Measurements from ENCODE around the gene PDE4A. TPM values are rescaled to one million over a fixed set of nuclear protein-coding genes. Genes with fewer than 3 reads are reported as not detected.

PDE4A gene
- total and polyA plus RNA-seq, 2 donors (not counting 3 experiments of a cell fraction or from before 2014, with no cell fraction given) = 3.8 to 10.0 TPM

- peak; percentile 12 for DNase-seq (ENCODE audit: low read depth, low spot score)
- intact Hi-C loops (cut with micrococcal nuclease) = loop anchor here (1.0 to 10.0 kb wide), 4 partner anchors 46 to 258 kb away; partner anchors contain the start of gene DNMT1
These were observed 40.4 kb upstream of the PDE4A start for GRCh38 chr19:10379880-10380312.

More at GRCh38 chr19:10379880-10380312, 40.4 kb upstream of the PDE4A start:
- Histone ChIP-seq H2AFZ (ENCODE audit: low read depth, low read length) (peak overlapping the region; percentile 88), H3K9me1 (replicated peaks; ENCODE audit: control insufficient read depth, extremely low read depth, insufficient read depth, low read length) (no peaks in the 10 kb centered on the region), H3K27me3 (ENCODE audit: control insufficient read depth in 2 of 2, insufficient read depth in 2 of 2, low read length in 2 of 2) (no peaks in the 10 kb centered on the region), H3K36me3 (ENCODE audit: control insufficient read depth in 2 of 2, extremely low read depth in 1 of 2, insufficient read depth in 2 of 2, low read length in 2 of 2) (peaks cover 0 to 8% of the 10 kb centered on the region in 2 experiments), H4K20me1 (replicated peaks; ENCODE audit: control insufficient read depth, extremely low read depth, insufficient read depth, low read length) (no peaks in the 10 kb centered on the region), H3K4me1 (ENCODE audit: control insufficient read depth, extremely low read depth, insufficient read depth, low read length) (peaks cover 12% of the 10 kb centered on the region), H3K27ac (ENCODE audit: insufficient read depth, low read depth, low read length) (peak overlapping the region; percentile 10), H3K9ac (replicated peaks; ENCODE audit: extremely low read depth, insufficient read depth, low read length) (peak overlapping the region; percentile 70), H3K4me3 (replicated peaks in 1 of 3; ENCODE audit: insufficient read depth in 1 of 3, low read depth in 1 of 3, low read length in 3 of 3) (peak overlapping the region; percentile 78 to 96 (median 89)), H3K79me2 (ENCODE audit: control insufficient read depth, insufficient read depth, low read length) (peaks cover 7% of the 10 kb centered on the region), H3K4me2 (ENCODE audit: insufficient read depth, low read length) (peak overlapping the region; percentile 93), H3K9me3 (replicated peaks; ENCODE audit: control insufficient read depth, insufficient read depth, low read length) (no peaks in the 10 kb centered on the region)
- no peak for TF ChIP-seq FOS (IDR thresholded peaks at IDR 0.05; ENCODE audit: borderline replicate concordance, insufficient read depth, low read length)
- TF ChIP-seq EZH2 (IDR thresholded peaks at IDR 0.05; ENCODE audit: borderline replicate concordance, low read depth, low read length, severe bottlenecking) = no peak
- TF ChIP-seq, protein P1, sequence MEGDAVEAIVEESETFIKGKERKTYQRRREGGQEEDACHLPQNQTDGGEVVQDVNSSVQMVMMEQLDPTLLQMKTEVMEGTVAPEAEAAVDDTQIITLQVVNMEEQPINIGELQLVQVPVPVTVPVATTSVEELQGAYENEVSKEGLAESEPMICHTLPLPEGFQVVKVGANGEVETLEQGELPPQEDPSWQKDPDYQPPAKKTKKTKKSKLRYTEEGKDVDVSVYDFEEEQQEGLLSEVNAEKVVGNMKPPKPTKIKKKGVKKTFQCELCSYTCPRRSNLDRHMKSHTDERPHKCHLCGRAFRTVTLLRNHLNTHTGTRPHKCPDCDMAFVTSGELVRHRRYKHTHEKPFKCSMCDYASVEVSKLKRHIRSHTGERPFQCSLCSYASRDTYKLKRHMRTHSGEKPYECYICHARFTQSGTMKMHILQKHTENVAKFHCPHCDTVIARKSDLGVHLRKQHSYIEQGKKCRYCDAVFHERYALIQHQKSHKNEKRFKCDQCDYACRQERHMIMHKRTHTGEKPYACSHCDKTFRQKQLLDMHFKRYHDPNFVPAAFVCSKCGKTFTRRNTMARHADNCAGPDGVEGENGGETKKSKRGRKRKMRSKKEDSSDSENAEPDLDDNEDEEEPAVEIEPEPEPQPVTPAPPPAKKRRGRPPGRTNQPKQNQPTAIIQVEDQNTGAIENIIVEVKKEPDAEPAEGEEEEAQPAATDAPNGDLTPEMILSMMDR (IDR thresholded peaks at IDR 0.05; ENCODE audit: extremely low read depth in 1 of 2, insufficient read depth in 1 of 2, low read depth in 1 of 2, low read length in 2 of 2) = no peak
- TF ChIP-seq POLR2A (IDR thresholded peaks at IDR 0.05; ENCODE audit: low read depth, low read length) = no peak
- no peak for TF ChIP-seq GATA2 (IDR thresholded peaks at IDR 0.05; ENCODE audit: insufficient read depth, insufficient read length, low read depth, low read length)
- no peak for TF ChIP-seq MYC (IDR thresholded peaks at IDR 0.05; ENCODE audit: low read depth, low read length)
- TF ChIP-seq MAX (IDR thresholded peaks at IDR 0.05; ENCODE audit: insufficient read depth, insufficient read length) = no peak
- no peak for TF ChIP-seq POLR2AphosphoS5 (IDR thresholded peaks at IDR 0.05; ENCODE audit: insufficient read depth, low read depth, low read length)
- TF ChIP-seq JUN (IDR thresholded peaks at IDR 0.05; ENCODE audit: borderline replicate concordance, insufficient read depth, insufficient read length, low read depth) = no peak
- ChIA-PET POLR2A (interaction anchor here (1.3 kb wide), 1 partner anchor 45 kb away, joined by 3 read pairs; no protein-coding TSS in a partner anchor), CTCF (interaction anchor here (1.0 to 4.7 kb wide), 5 partner anchors 9 to 120 kb away, joined by 4 to 35 read pairs (median 16); partner anchors contain the start of gene ICAM1)
- BruUV-seq (replicated peaks) = TSS peak; percentile 71
- FAIRE-seq = peak; percentile 64
- dilution Hi-C loops (cut with MboI; ENCODE audit: extremely low pct_ligation_motif_present, low sequenced_read_pairs) = no loop called here

All from endothelial cell of umbilical vein (primary cell).